ENCODE measurements around the gene GPANK1.

The GPANK1 gene

GRCh38 chr6:31676904-31677303, 12.1 kb upstream of the GPANK1 start:
- ChIA-PET CTCF (no interaction called here), POLR2A (ENCODE audit: low non-redundant PET) (no interaction called here)
- H3K27ac ChIP-seq: no peak overlapping the region
- no peak for DNase-seq (ENCODE audit: low spot score)
- TF ChIP-seq, protein P1, sequence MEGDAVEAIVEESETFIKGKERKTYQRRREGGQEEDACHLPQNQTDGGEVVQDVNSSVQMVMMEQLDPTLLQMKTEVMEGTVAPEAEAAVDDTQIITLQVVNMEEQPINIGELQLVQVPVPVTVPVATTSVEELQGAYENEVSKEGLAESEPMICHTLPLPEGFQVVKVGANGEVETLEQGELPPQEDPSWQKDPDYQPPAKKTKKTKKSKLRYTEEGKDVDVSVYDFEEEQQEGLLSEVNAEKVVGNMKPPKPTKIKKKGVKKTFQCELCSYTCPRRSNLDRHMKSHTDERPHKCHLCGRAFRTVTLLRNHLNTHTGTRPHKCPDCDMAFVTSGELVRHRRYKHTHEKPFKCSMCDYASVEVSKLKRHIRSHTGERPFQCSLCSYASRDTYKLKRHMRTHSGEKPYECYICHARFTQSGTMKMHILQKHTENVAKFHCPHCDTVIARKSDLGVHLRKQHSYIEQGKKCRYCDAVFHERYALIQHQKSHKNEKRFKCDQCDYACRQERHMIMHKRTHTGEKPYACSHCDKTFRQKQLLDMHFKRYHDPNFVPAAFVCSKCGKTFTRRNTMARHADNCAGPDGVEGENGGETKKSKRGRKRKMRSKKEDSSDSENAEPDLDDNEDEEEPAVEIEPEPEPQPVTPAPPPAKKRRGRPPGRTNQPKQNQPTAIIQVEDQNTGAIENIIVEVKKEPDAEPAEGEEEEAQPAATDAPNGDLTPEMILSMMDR (conservative IDR thresholded peaks at IDR 0.05; ENCODE audit: low read depth): no peak

GRCh38 chr6:31676322-31676903, 11.6 kb upstream of the GPANK1 start:
- H3K27ac ChIP-seq: no peak overlapping the region
- DNase-seq (ENCODE audit: low spot score): no peak
- ChIA-PET CTCF (no interaction called here), POLR2A (ENCODE audit: low non-redundant PET) (no interaction called here)
- TF ChIP-seq, protein P1 (conservative IDR thresholded peaks at IDR 0.05; ENCODE audit: low read depth): no peak

DNA sequence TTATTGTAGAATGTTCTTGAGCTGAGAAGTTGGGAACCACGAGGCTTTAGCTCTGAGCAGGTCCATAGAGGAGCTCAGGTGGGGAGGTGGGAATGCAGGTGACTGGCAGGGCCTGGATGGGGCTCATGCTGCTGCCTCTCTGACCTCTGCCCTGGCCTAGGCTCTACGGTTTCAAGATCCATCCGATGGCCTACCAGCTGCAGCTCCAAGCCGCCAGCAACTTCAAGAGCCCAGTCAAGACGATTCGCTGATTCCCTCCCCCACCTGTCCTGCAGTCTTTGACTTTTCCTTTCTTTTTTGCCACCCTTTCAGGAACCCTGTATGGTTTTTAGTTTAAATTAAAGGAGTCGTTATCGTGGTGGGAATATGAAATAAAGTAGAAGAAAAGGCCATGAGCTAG, 4.9 kb upstream of the GPANK1 start, which contains the start of gene LY6G5B:
Gene LY6G5B, plus strand, starts transcription at position 301 of the 400 bp plus-strand sequence. CDS start 975 bp downstream, outside the sequence.
- DNase-seq (ENCODE audit: low spot score): no peak
- TF ChIP-seq, protein P1 (conservative IDR thresholded peaks at IDR 0.05; ENCODE audit: low read depth): no peak
- CTCF ChIA-PET: no interaction called here
- 0 out of 2 replicates have a peak within 1 kb of the TSS, but pooled peaks have one; percentile 4 for H3K27ac ChIP-seq
- POLR2A ChIA-PET (ENCODE audit: low non-redundant PET): interaction anchor here (0.7 kb wide), 1 partner anchor 25 kb away, joined by 3 read pairs; no protein-coding TSS in a partner anchor

- POLR2A ChIA-PET (ENCODE audit: low non-redundant PET): no interaction called here
- DNase-seq (ENCODE audit: low spot score): no peak
- CTCF ChIA-PET: no interaction called here
- H3K27ac ChIP-seq: peak overlapping the region; percentile 98
- TF ChIP-seq, protein P1 (conservative IDR thresholded peaks at IDR 0.05; ENCODE audit: low read depth): no peak
Observed at GRCh38 chr6:31666337-31666965, 1.7 kb upstream of the GPANK1 start.

- TF ChIP-seq, protein P1 (conservative IDR thresholded peaks at IDR 0.05; ENCODE audit: low read depth): no peak
- peak; percentile 96 for DNase-seq (ENCODE audit: low spot score)
- ChIA-PET POLR2A (ENCODE audit: low non-redundant PET) (interaction anchor here (0.5 to 1.1 kb wide), 2 partner anchors 13 to 1307 kb away, joined by 4 to 6 read pairs; partner anchors contain the start of gene BAG6), CTCF (no interaction called here)
- H3K27ac ChIP-seq: peak within 1 kb of the TSS; percentile 98
Observed at GRCh38 chr6:31665501-31666336, 922 bp upstream of the GPANK1 start, which contains the start of gene CSNK2B. TSS of gene CSNK2B (plus strand) at chr6:31666080. CDS start at chr6:31666832, 752 bp downstream.

Data from RWPE1 (cell line).